Activated CD4-positive, alpha-beta T cell treated with anti-CD3 and anti-CD28 coated beads, Interleukin-2, amount 50 U/mL, for 4 hours (primary cell): ENCODE data around the gene NEDD9.

Source experiments
- DNase-seq, 2 experiments: peaks; one replicate each; pipeline ENCODE4 v3.0.0-alpha.2; 2020

The NEDD9 gene

GRCh38 chr6:11233673-11234573 lies 1.5 kb upstream of the NEDD9 start:
- no peak for DNase-seq

- no peak for DNase-seq
Observed at GRCh38 chr6:11232770-11233626, 530 bp upstream of the NEDD9 start.

- DNase-seq = no peak
Observed at GRCh38 chr6:11231564-11232192, 790 bp downstream of the NEDD9 start.

- DNase-seq = no peak
Observed at GRCh38 chr6:11231108-11231463, 1.4 kb downstream of the NEDD9 start.

GRCh38 chr6:11230158-11231107 lies 2.0 kb downstream of the NEDD9 start:
- DNase-seq = no peak

- no peak for DNase-seq
Observed at GRCh38 chr6:11229655-11230046, 2.8 kb downstream of the NEDD9 start.

GRCh38 chr6:11228935-11229654 lies 3.4 kb downstream of the NEDD9 start:
- DNase-seq = no peak

- no peak for DNase-seq
Observed at GRCh38 chr6:11227698-11228097, 4.8 kb downstream of the NEDD9 start.

GRCh38 chr6:11226005-11226404 lies 6.5 kb downstream of the NEDD9 start:
- DNase-seq = no peak

- DNase-seq = no peak
Observed at GRCh38 chr6:11224966-11225463, 7.5 kb downstream of the NEDD9 start.

GRCh38 chr6:11224252-11224965 lies 8.1 kb downstream of the NEDD9 start:
- DNase-seq = peak; percentile 17 to 27

GRCh38 chr6:11223286-11223864 lies 9.1 kb downstream of the NEDD9 start:
- no peak for DNase-seq

GRCh38 chr6:11222385-11223277 lies 9.8 kb downstream of the NEDD9 start:
- no peak for DNase-seq

- DNase-seq = no peak
Observed at GRCh38 chr6:11221623-11222384, 10.7 kb downstream of the NEDD9 start.

GRCh38 chr6:11219400-11219834 lies 13.1 kb downstream of the NEDD9 start:
- no peak for DNase-seq

- peak in 1 of 2 experiments; percentile 29 for DNase-seq
Observed at GRCh38 chr6:11218538-11219399, 13.7 kb downstream of the NEDD9 start.

- DNase-seq = no peak
Observed at GRCh38 chr6:11218102-11218442, 14.4 kb downstream of the NEDD9 start.
